ENCODE data around the gene PRELID1.
A peak's percentile ranks its signal among the peaks of the same experiment; 100 is the strongest.
"Not testable (repeated sequence)": the region's sequence is repeated elsewhere in the genome, so short reads cannot be mapped to it uniquely, and the experiment has no call there.

PRELID1 gene

DNA sequence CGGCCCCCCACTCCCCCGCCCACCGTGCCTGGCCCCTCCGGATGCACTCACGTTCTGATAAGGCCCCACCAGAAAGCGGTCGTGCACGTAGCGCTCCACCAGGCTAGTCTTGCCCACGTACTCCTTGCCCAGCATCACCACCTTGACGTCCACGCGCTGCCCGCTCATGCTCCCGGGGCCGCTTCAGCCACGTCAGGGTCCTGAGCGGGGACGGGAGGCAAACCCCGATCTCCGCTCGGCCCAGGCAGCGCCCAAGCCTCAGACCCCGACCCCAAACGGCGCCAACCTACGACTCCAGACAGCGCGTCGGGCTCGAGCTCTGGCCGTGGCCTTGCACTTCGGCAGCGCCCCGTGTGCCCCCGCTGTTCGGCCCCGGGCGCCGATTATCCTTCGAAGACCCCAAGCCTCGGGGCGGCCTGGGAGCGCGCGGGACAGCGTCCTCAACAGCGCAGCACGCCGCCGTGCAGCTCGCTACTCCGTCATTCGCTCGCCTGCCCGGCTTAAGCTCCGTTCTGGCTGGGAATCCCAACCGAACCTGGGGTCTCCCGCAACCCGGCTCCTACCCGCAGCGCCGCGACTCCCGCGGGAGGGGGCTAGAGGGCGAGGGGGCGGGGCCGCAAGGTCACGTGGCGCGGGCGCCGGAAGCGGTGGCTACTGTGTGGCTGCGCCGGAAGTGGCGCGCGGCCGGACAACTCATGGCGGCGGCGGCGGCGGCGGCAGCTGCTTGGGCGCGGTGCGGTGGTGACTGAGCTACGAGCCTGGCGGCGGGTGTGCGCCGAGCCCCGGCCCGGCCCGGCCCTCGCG lies at the start of gene PRELID1, which contains the start of gene RAB24:
Gene PRELID1, plus strand, starts transcription at position 679 of the 804 bp plus-strand sequence. CDS start 187 bp downstream, outside the sequence.
Gene RAB24, minus strand, starts transcription at position 599 of the 804 bp plus-strand sequence. Its CDS starts 431 bp downstream, at position 168.
- peak; percentile 87 for DNase-seq

GRCh38 chr5:177256296-177256695 lies 47.3 kb upstream of the PRELID1 start:
- DNase-seq: no peak

- not testable (repeated sequence) for DNase-seq
These were observed 44.9 kb upstream of the PRELID1 start for GRCh38 chr5:177258711-177259110.

DNA sequence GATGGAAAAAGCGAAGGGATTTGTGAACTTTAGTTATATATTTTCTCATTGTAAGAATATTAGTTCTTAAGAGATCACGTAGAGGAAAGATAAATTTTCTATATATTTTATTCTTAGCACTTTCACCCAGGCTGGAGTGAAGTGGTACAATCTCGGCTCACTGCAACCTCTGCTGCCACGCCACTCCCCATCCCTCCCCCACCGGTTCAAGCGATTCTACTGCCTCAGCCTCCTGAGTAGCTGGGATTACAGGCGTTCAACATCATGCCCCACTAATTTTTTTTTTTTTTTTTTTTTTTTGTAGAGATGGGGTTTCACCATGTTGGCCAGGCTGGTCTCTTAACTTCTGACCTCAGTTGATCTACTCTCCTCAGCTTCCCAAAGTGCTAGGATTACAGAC lies 42.6 kb upstream of the PRELID1 start:
- no peak for DNase-seq

- DNase-seq: no peak
These were observed 42.1 kb upstream of the PRELID1 start for GRCh38 chr5:177261510-177261909.

GRCh38 chr5:177264178-177264577 lies 39.4 kb upstream of the PRELID1 start:
- DNase-seq: no peak

DNA sequence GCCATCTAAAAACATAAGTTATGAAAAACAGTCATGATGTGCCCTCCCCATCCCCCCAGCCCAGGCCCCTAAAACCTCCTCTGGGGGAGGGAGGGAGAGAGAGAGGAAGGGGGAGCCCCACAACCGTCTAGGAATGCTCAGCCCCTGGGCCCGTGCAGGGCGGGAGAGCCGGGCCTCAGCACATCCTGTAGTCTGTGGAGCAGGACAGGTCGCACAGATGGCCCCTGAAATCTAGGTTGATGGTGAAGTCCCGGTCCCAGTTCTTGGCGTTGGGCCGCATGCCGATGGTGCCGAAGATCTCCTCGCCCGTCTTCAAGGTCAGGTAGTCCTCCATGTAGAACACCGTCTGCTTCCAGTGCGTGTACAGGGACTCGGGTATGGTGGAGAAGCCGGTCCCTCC lies 38.2 kb upstream of the PRELID1 start:
- no peak for DNase-seq

GRCh38 chr5:177269232-177269895 lies 34.2 kb upstream of the PRELID1 start:
- no peak for DNase-seq

- DNase-seq: no peak
These were observed 33.6 kb upstream of the PRELID1 start for GRCh38 chr5:177269976-177270375.

DNA sequence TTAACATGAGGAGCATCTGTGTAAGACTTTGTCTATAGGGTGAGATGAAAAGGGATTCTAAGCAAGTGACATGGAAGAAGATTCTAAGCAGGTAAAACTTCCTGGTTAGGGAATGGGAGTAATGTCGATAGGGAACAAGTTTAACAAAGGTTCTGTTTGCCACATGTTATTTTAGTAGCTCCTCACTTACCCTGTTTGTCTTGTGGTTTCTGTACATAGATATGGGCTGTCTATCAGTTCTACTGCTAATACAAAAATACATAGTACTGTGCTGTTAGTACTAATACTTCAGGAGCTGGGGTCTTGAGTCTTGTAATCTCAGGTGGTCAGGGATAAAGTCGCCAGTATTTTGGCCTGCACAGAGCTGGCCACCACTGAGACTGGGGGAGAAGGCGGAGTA lies 32.9 kb upstream of the PRELID1 start:
- no peak for DNase-seq

GRCh38 chr5:177271113-177271512 lies 32.5 kb upstream of the PRELID1 start:
- DNase-seq: no peak

GRCh38 chr5:177275883-177276282 lies 27.7 kb upstream of the PRELID1 start:
- DNase-seq: no peak

GRCh38 chr5:177276886-177277285 lies 26.7 kb upstream of the PRELID1 start:
- no peak for DNase-seq

- no peak for DNase-seq
These were observed 15.4 kb upstream of the PRELID1 start for GRCh38 chr5:177288191-177288590.

- DNase-seq: no peak
These were observed 12.6 kb upstream of the PRELID1 start for GRCh38 chr5:177290816-177291596.

GRCh38 chr5:177291735-177292134 lies 11.9 kb upstream of the PRELID1 start:
- no peak for DNase-seq

DNA sequence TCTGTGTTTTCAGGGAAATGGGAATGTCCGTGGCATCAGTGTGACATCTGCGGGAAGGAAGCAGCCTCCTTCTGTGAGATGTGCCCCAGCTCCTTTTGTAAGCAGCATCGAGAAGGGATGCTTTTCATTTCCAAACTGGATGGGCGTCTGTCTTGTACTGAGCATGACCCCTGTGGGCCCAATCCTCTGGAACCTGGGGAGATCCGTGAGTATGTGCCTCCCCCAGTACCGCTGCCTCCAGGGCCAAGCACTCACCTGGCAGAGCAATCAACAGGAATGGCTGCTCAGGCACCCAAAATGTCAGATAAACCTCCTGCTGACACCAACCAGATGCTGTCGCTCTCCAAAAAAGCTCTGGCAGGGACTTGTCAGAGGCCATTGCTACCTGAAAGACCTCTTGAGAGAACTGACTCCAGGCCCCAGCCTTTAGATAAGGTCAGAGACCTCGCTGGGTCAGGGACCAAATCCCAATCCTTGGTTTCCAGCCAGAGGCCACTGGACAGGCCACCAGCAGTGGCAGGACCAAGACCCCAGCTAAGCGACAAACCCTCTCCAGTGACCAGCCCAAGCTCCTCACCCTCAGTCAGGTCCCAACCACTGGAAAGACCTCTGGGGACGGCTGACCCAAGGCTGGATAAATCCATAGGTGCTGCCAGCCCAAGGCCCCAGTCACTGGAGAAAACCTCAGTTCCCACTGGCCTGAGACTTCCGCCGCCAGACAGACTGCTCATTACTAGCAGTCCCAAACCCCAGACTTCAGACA lies 9.6 kb upstream of the PRELID1 start:
- no peak for DNase-seq

- DNase-seq: no peak
These were observed 9.0 kb upstream of the PRELID1 start for GRCh38 chr5:177294632-177295031.

DNA sequence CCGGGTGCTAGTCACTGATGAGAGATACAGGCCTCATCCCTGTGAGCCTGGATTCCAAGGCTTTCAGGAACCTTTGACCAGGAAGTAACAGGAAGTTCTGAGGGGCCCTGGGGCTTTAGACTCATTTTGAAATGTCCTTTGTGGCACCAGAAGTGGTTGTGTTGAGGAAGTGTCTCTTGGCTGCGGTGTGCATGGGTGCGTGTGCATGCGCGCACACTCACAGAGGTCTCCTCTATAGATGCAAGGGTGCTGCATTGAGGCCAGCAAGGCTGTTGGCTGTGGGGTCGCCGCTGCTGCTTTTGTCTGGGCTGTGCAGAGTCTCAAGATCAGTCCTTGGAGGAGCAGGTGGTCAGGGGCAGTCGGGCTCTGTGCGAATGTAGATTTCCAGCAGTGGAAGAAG lies 7.7 kb upstream of the PRELID1 start:
- DNase-seq: no peak

DNA sequence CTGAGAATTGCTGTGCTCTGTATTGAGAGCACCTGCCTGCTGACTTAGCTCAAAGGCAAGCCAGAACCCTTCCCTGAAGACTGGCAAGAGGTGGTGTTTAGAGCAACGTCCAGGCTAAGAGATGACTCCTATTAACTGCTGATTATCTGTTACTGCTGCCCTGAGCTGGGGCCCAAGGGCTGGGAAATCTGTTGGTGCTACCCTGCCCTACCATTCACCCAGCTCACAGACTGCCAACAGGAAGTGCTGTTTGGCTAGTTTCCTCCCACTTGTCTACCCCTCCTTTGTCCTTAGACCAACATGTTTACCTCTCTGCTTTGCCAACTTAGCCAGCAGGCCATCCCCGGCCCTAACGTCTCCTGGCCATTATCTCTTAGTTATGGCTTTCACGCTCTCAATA lies 7.0 kb upstream of the PRELID1 start:
- no peak for DNase-seq

GRCh38 chr5:177297922-177298321 lies 5.7 kb upstream of the PRELID1 start:
- no peak for DNase-seq

DNA sequence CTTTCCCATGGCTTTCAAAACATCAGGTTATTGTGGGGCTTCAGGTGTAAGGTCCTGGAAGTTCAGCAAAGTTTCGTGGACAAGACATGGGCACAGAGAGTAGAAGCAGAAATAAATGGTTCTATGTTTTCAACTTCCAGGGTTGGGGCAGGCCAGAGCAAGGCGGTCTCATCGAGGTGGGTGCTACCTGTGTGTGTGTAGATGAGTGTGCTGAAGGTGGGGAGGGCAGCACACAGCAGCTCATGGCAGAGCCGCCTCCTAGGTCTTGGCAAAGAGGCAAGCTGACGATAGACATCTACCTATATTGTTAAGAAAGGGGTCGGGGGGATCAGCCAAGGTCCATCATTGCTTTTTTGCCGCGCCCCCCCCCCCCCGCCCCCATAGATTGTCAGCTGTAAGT lies 3.9 kb upstream of the PRELID1 start:
- no peak for DNase-seq
